Spinal cord (tissue), 10 donors: Measurements from ENCODE around the gene SPC25. TPM values are rescaled to one million over a fixed set of nuclear protein-coding genes. Genes with fewer than 3 reads are reported as not detected.

ENCODE experiments used
- DNase-seq, 6 donors: peaks; one replicate each; pipeline versions ENCODE4 v3.0.0 to v3.0.0-alpha.2; 2013 to 2015; ENCODE audit warnings: low spot score in 6 of 6, low read depth in 4 of 6
- H3K27ac ChIP-seq: one replicate; pipeline ENCODE4 v1.5.1; 2013; ENCODE audit warnings: low read depth, low read length, control low read depth
- H3K27me3 ChIP-seq: one replicate; pipeline ENCODE4 v1.6.1; 2013; ENCODE audit warnings: low read length; ENCODE audit not compliant: control insufficient read depth, insufficient read depth
- H3K36me3 ChIP-seq: one replicate; pipeline ENCODE4 v1.6.1; 2013; ENCODE audit warnings: low read length; ENCODE audit not compliant: control insufficient read depth, insufficient read depth
- H3K4me1 ChIP-seq: one replicate; pipeline ENCODE4 v1.6.1; 2013; ENCODE audit warnings: low read length; ENCODE audit not compliant: control insufficient read depth, insufficient read depth
- H3K4me3 ChIP-seq: one replicate; pipeline ENCODE4 v1.5.1; 2013; ENCODE audit warnings: low read depth, low read length, control low read depth
- H3K9me3 ChIP-seq: one replicate; pipeline ENCODE4 v1.6.1; 2013; ENCODE audit warnings: low read length; ENCODE audit not compliant: control insufficient read depth, insufficient read depth
- WGBS: methylation state at CpG from one replicate; pipeline ENCODE4 v1.1.5; 2013; ENCODE audit warnings: missing lambda C conversion rate; ENCODE audit not compliant: insufficient coverage; 5-methylcytosine and 5-hydroxymethylcytosine counted together
- polyA plus RNA-seq, 2 donors: library from polyadenylated mRNA; unstranded; fragments of 120-200 nt; gene quantifications; one replicate each; pipeline ENCODE4 v1.2.1, GENCODE V29; 2013; ENCODE audit not compliant: insufficient read length in 2 of 2
- total RNA-seq, 2 donors: library from RNA; depleted of rRNA in 1 of 2; stranded (reverse); fragments of 120-200 nt in 1 of 2; fragments of >200 nt in 1 of 2; gene quantifications; one replicate each; pipeline versions ENCODE4 v1.2.3 to v1.2.4, GENCODE V29; 2013 to 2014
- donor health status: healthy.

SPC25 gene
- total and polyA plus RNA-seq, 4 donors: 6.9 to 10.4 (median 9.8) TPM

- H3K9me3 ChIP-seq: no peaks in the 10 kb centered on the region
- no peaks in the 10 kb centered on the region for H3K36me3 ChIP-seq
- H3K4me1 ChIP-seq: no peaks in the 10 kb centered on the region
- H3K4me3 ChIP-seq: no peak overlapping the region
- no peak overlapping the region for H3K27ac ChIP-seq
- H3K27me3 ChIP-seq: no peaks in the 10 kb centered on the region
- DNase-seq: no peak
- no CpG with 5 or more reads among the region's 3 CpGs for WGBS
Measured at GRCh38 chr2:168926621-168927386, 36.6 kb upstream of the SPC25 start.

DNA sequence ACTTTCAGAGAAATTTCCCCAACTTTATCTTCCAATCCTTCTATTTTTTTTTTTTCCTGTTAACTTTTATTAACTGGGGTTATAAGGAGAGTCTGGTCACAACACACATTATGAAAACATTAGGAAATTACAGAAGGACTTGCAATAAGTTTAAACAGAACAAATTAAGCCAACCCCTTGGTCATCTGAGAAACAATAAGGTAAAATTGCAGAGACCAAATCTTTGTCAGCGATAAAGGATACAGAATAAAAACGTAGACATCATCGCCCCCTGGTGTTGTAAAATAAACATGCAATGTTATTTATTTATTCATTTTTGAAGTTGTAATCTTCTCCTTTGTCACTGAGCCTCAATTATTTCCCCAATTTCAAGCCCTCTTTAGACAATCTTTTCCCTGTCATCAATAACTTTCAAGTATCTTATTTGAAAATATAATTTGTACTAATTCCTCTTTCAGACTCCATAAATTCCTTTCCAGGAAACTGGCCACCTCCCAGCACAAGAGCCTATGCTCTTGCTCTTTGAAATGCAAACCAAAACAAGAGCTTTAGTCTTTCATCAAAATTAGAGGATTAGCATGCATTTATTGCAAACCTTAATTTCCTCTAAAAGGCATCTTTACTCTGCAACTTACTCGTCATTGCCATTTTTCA is 30.4 kb upstream of the SPC25 start:
- Histone ChIP-seq H3K27me3 (no peaks in the 10 kb centered on the region), H3K4me1 (no peaks in the 10 kb centered on the region), H3K9me3 (no peaks in the 10 kb centered on the region), H3K4me3 (no peak overlapping the region), H3K36me3 (no peaks in the 10 kb centered on the region), H3K27ac (no peak overlapping the region)
- peak in 1 of 6 donors; percentile 41 for DNase-seq
- WGBS: no CpG with 5 or more reads among the region's 4 CpGs

DNA sequence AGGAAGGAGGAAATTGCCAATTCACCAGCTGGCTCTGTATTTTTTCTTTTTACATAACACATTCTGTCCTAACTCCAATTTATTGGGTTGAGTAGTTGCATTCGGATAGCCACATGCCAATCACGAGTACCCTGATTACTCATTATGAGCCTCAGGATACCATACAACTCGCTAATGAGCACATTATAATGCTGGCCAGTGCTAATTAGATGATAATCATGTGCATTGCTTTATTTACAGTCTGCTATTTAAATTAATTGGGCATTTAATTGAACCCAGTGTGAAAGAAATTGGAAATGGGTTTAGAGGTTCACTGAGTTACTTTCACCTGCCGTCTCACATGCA is 26.1 kb upstream of the SPC25 start:
- Histone ChIP-seq H3K4me3 (no peak overlapping the region), H3K27me3 (peaks cover 2% of the 10 kb centered on the region), H3K4me1 (peaks cover 8% of the 10 kb centered on the region), H3K36me3 (no peaks in the 10 kb centered on the region), H3K27ac (no peak overlapping the region), H3K9me3 (no peaks in the 10 kb centered on the region)
- peak in 2 of 6 donors; percentile 65 to 88 for DNase-seq
- WGBS: no CpG with 5 or more reads among the region's 4 CpGs

DNA sequence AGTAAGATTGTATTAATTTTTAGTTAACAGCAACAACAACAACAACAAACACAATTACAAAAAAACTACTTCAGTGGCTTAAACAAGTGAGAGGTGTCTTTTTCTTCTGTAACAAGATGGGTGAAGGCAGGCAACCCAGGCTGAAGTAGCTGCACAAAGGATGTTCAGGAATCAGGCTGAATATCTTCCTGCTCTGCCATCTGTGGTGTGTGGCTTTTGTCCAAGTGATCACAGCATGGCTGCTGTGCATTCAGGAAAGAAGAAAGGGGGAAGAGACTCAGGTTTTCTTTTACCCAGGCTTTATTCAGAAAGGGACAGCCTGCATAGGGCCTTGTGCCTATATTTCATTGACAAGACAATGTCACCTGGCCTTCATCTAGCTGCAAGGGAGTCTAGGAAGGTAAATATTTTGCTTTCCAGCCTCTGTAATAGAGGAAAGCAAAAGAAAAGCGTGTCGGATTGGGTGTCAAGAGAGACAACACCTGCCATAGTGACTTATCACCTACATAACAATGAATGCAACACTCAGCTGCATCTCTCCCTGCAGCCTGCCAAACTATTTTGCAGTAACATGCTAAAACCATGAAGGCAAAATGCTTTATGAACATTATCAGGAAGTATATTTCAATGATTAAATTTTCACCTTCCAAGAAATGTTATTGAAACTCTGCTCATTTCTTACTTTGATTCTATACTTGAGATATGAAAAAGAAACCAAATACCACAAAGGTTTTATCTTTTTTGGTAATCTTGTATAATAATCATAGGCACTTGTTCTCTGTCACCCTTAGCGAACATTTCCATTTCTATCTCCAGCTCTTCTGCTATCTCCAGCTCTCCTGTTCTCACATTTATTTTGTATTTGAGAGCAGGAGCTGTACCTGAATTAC is 25.5 kb upstream of the SPC25 start:
- Histone ChIP-seq H3K4me3 (no peak overlapping the region), H3K9me3 (no peaks in the 10 kb centered on the region), H3K27ac (no peak overlapping the region), H3K36me3 (no peaks in the 10 kb centered on the region), H3K27me3 (peaks cover 2% of the 10 kb centered on the region), H3K4me1 (peaks cover 8% of the 10 kb centered on the region)
- no CpG with 5 or more reads among the region's 3 CpGs for WGBS
- DNase-seq: peak in 2 of 6 donors; percentile 84 to 89

DNA sequence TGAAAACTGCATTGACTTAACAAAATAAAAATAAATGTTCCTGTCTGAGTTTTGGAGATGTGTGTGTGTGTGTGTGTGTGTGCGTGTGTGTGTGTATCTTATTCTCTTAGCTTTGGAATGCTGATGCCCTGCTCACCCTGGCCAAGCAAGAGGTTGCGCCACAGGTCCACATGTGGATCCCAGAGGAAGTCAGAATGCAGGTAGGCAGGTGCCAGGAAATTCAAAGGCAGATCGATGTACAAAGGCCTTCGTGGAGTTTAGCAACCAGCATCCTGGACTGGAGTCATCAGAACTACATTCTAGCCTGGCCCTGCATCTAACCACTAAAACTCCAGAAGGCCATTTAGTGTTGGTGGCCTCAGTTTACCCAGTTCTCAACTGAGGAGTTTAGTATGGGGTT is 23.3 kb upstream of the SPC25 start:
- Histone ChIP-seq H3K36me3 (no peaks in the 10 kb centered on the region), H3K27ac (no peak overlapping the region), H3K4me3 (no peak overlapping the region), H3K4me1 (peaks cover 8% of the 10 kb centered on the region), H3K27me3 (peaks cover 2% of the 10 kb centered on the region), H3K9me3 (no peaks in the 10 kb centered on the region)
- WGBS: 56% methylated on average over 2 of the region's 4 CpGs
- DNase-seq: peak in 1 of 6 donors; percentile 7

DNA sequence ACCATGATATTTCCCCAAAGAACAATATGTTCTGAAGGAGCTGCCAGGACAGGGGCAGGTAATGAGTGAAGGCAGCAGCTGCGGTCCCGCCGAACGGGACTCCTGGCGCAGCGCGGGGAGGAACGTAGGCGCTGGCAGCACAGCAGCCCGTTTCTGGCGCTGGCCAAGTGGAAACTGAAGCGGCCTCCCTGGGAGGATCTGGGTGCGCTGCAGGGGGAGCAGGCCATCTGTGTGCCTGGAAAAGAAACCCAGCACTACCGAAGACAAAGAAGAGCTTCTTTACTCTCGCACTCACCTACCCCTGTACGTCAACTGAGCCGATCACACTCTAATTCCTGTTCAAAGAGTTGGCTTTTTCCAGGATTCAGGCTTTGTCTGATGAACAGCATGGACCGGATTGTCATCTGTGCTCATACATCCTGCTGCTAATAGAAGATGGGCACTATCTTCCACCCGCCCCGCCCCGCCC is 22.7 kb upstream of the SPC25 start:
- Histone ChIP-seq H3K27ac (no peak overlapping the region), H3K27me3 (peaks cover 2% of the 10 kb centered on the region), H3K4me1 (peaks cover 8% of the 10 kb centered on the region), H3K36me3 (no peaks in the 10 kb centered on the region), H3K9me3 (no peaks in the 10 kb centered on the region), H3K4me3 (peak overlapping the region; percentile 21)
- 11% methylated on average over 18 of the region's 21 CpGs for WGBS
- peak in 2 of 6 donors; percentile 87 to 90 for DNase-seq

GRCh38 chr2:168912466-168912865 is 22.2 kb upstream of the SPC25 start:
- peak in 2 of 6 donors; percentile 55 to 83 for DNase-seq
- peak overlapping the region; percentile 21 for H3K4me3 ChIP-seq
- H3K27ac ChIP-seq: no peak overlapping the region
- WGBS: 32% methylated on average over 4 of the region's 6 CpGs
- peaks cover 8% of the 10 kb centered on the region for H3K4me1 ChIP-seq
- H3K9me3 ChIP-seq: no peaks in the 10 kb centered on the region
- peaks cover 2% of the 10 kb centered on the region for H3K27me3 ChIP-seq
- H3K36me3 ChIP-seq: no peaks in the 10 kb centered on the region

DNA sequence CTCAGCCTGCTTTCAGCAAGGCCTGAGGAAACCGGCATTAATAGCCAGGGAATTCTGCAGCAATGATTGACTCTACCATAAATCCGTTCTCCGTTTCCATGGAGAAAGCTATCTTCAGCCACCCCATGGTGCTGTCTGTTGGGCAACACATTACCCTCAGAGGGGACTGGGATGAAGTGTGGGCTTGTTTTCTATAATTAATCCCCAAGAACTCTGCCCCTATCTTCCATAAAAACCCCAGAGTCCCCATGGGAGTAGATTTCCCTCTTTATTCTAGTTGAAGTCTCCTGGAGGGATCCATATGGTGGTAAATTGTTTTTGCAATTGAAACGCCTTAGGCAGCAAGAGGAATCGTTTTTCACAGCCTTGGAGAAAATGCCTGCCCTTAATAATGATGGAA is 20.1 kb upstream of the SPC25 start:
- Histone ChIP-seq H3K27ac (no peak overlapping the region), H3K4me1 (peaks cover 8% of the 10 kb centered on the region)

GRCh38 chr2:168907940-168908662 is 17.9 kb upstream of the SPC25 start:
- no peak overlapping the region for H3K4me3 ChIP-seq
- H3K27me3 ChIP-seq: no peaks in the 10 kb centered on the region
- H3K9me3 ChIP-seq: no peaks in the 10 kb centered on the region

More for the DNA sequence above, 20.1 kb upstream of the SPC25 start:
- Histone ChIP-seq H3K4me3 (no peak overlapping the region), H3K27me3 (peaks cover 2% of the 10 kb centered on the region), H3K9me3 (no peaks in the 10 kb centered on the region), H3K36me3 (no peaks in the 10 kb centered on the region)
- peak in 1 of 6 donors; percentile 89 for DNase-seq
- WGBS: no CpG with 5 or more reads among the region's 5 CpGs

More at GRCh38 chr2:168907940-168908662, 17.9 kb upstream of the SPC25 start:
- Histone ChIP-seq H3K27ac (no peak overlapping the region), H3K36me3 (no peaks in the 10 kb centered on the region), H3K4me1 (peaks cover 5% of the 10 kb centered on the region)
- no CpG with 5 or more reads among the region's 8 CpGs for WGBS
- no peak for DNase-seq
